GM12878 (cell line): Measurements from ENCODE around the gene TMEM40. TPM values are rescaled to one million over a fixed set of nuclear protein-coding genes. Genes with fewer than 3 reads are reported as not detected.

ENCODE experiments used
- ATAC-seq: fragments of 200-7000 bp; cut with Tn5 transposase; 3 replicates; pipeline ENCODE4 v1.9.1; 2020; ENCODE audit warnings: mild to moderate bottlenecking, moderate library complexity
- BruUV-seq: library from RNA; stranded (reverse); fragments of 400-500 nt; replicated peaks from 2 replicates; lab custom pipeline; 2021; lab: Mats Ljungman, UMichigan
- CTCF ChIA-PET: fragments of 300-600 bp; sonication (Branson Sonifier 250); formaldehyde crosslinking; extraction: SDS; loops from one replicate; lab custom pipeline; 2021; ENCODE audit warnings: inconsistent platforms; lab: Yijun Ruan, JAX
- POLR2A ChIA-PET: fragments of 350-600 bp; formaldehyde crosslinking; extraction: SDS; loops from one replicate; lab custom pipeline; 2021; ENCODE audit warnings: inconsistent platforms; lab: Charles Lee
- RAD21 ChIA-PET: fragments of 300-600 bp; sonication (Branson Sonifier 250); formaldehyde crosslinking; loops from one replicate; lab custom pipeline; 2023; ENCODE audit warnings: antibody characterized with exemption; ENCODE audit not compliant: unreplicated experiment; lab: Charles Lee
- SMC1A ChIA-PET: fragments of 300-600 bp; sonication (Branson Sonifier 250); formaldehyde crosslinking; loops from one replicate; lab custom pipeline; 2023; ENCODE audit not compliant: unreplicated experiment, uncharacterized antibody; lab: Charles Lee
- DNase-seq: peaks from one replicate; pipeline ENCODE4 v3.0.0-alpha.2; 2011; ENCODE audit warnings: low read depth, low spot score
- FAIRE-seq: peaks from 3 replicates; lab custom pipeline; 2011; peaks lifted over from hg19 to GRCh38; lab: Jason Lieb, UNC
- H2AFZ ChIP-seq: 2 replicates; pipeline ENCODE4 v1.6.0; 2011; ENCODE audit warnings: low read depth, low read length, control low read depth; ENCODE audit not compliant: control insufficient read depth
- H3K27ac ChIP-seq: 2 replicates; pipeline ENCODE4 v1.5.1; 2011; ENCODE audit warnings: control low read depth; ENCODE audit not compliant: control insufficient read depth, insufficient read depth
- H3K27me3 ChIP-seq, 2 experiments: replicated peaks in 1 of 2; 2 replicates each; pipeline versions ENCODE4 v1.6.0 to v1.6.1; 2011; ENCODE audit warnings: low read length in 1 of 2; ENCODE audit not compliant: control insufficient read depth in 2 of 2, insufficient read depth in 2 of 2
- H3K36me3 ChIP-seq, 2 experiments: 2 replicates each; pipeline ENCODE4 v1.5.1; 2011; ENCODE audit warnings: low read length in 1 of 2; ENCODE audit not compliant: control insufficient read depth in 2 of 2, insufficient read depth in 2 of 2
- H3K4me1 ChIP-seq: 2 replicates; pipeline ENCODE4 v1.6.1; 2011; ENCODE audit warnings: mild to moderate bottlenecking, low read length, moderate library complexity, mixed read lengths; ENCODE audit not compliant: control insufficient read depth, insufficient read depth
- H3K4me2 ChIP-seq: 2 replicates; pipeline ENCODE4 v1.6.0; 2011; ENCODE audit warnings: control low read depth; ENCODE audit not compliant: control insufficient read depth, insufficient read depth
- H3K4me3 ChIP-seq: fragments of 200-600 bp; sonication (generic); 2 replicates; pipeline ENCODE4 v1.5.1; 2016
- H3K79me2 ChIP-seq: 2 replicates; pipeline ENCODE4 v1.6.0; 2011; ENCODE audit warnings: low read length; ENCODE audit not compliant: control insufficient read depth, insufficient read depth
- H3K9ac ChIP-seq: 2 replicates; pipeline ENCODE4 v1.8.0; 2011; ENCODE audit warnings: low read length, control low read depth, mixed read lengths; ENCODE audit not compliant: control insufficient read depth, insufficient read depth
- H3K9me3 ChIP-seq: replicated peaks from 3 replicates; pipeline ENCODE4 v1.5.1; 2011; ENCODE audit warnings: mild to moderate bottlenecking, low read length; ENCODE audit not compliant: control insufficient read depth, insufficient read depth
- H4K20me1 ChIP-seq: 2 replicates; pipeline ENCODE4 v1.6.0; 2011; ENCODE audit not compliant: control insufficient read depth, insufficient read depth
- ATF2 ChIP-seq: IDR thresholded peaks from 2 replicates; pipeline ENCODE4 v1.6.1; 2012; ENCODE audit warnings: low read length, inconsistent platforms
- JUND ChIP-seq: IDR thresholded peaks from 2 replicates; pipeline ENCODE4 v1.6.1; 2012; ENCODE audit warnings: low read depth, mild to moderate bottlenecking, low read length, improper control_type of control experiment, moderate library complexity
- MYB ChIP-seq: fragments of 150-350 bp; IDR thresholded peaks from 2 replicates; pipeline ENCODE4 v1.6.1; 2014; ENCODE audit warnings: mild to moderate bottlenecking, low read depth, low read length, borderline replicate concordance
- NFYB ChIP-seq: IDR thresholded peaks from 2 replicates; pipeline ENCODE4 v1.6.1; 2011; ENCODE audit warnings: low read depth, mild to moderate bottlenecking, low read length, improper control_type of control experiment, moderate library complexity; ENCODE audit not compliant: insufficient read depth
- WGBS: methylation state at CpG from one replicate; pipeline ENCODE4 v1.1.6; 2016; ENCODE audit warnings: low lambda C conversion rate; ENCODE audit not compliant: insufficient replicate concordance, insufficient coverage; ENCODE audit errors: missing lambda C conversion rate; 5-methylcytosine and 5-hydroxymethylcytosine counted together
- in situ Hi-C: fragments of 300-500 bp; cut with MboI; formaldehyde crosslinking; loops from 9 replicates; pipeline ENCODE4 v1.14.3; 2018; ENCODE audit warnings: mixed read lengths
- intact Hi-C: fragments of 100-400 bp; cut with micrococcal nuclease; formaldehyde crosslinking; loops from one replicate; pipeline ENCODE4 v1.14.2; 2022; ENCODE audit not compliant: unreplicated experiment
- polyA plus RNA-seq, 11 experiments: library from polyadenylated mRNA; depleted of rRNA in 4 of 11; unstranded in 6 of 11; stranded (reverse) in 5 of 11; fragments of >200 nt; fragmentation: Nextera tagmentation in 4 of 11; fragmentation: Illumina TruSeq in 1 of 11; extraction: Ambion mirVana in 4 of 11; extraction: Trizol in 1 of 11; gene quantifications; 1 replicate in 1 of 11; 2 replicates in 10 of 11; pipeline versions ENCODE4 v1.2.1 to v1.2.3, GENCODE V29; 2011 to 2016; ENCODE audit warnings: inconsistent platforms in 2 of 11, missing spikeins in 2 of 11, low read depth in 1 of 11
- total RNA-seq, 4 experiments: library from RNA; depleted of rRNA in 3 of 4; stranded (reverse); fragments of >200 nt in 3 of 4; fragmentation: Illumina TruSeq in 1 of 4; extraction: Trizol in 1 of 4; gene quantifications; 2 replicates each; pipeline versions ENCODE4 v1.2.1 to v1.2.3, GENCODE V29; 2013 to 2021
- TF ChIP-seq, protein P1 (sequence below): fragments of 450-650 bp; conservative IDR thresholded peaks from 2 replicates; pipeline ENCODE4 v1.6.1; 2017; ENCODE audit warnings: mild to moderate bottlenecking, moderate library complexity
- TF ChIP-seq, protein P2 (sequence below): IDR thresholded peaks from 2 replicates; pipeline ENCODE4 v1.6.1; 2012; ENCODE audit warnings: mild to moderate bottlenecking, low read depth, low read length

TMEM40 gene
- total and polyA plus RNA-seq, 10 of the 15 experiments (the other 5 are each of a cell fraction or from before 2014, with no cell fraction given): 0.10 to 0.46 (median 0.27) TPM; not detected in 3

DNA sequence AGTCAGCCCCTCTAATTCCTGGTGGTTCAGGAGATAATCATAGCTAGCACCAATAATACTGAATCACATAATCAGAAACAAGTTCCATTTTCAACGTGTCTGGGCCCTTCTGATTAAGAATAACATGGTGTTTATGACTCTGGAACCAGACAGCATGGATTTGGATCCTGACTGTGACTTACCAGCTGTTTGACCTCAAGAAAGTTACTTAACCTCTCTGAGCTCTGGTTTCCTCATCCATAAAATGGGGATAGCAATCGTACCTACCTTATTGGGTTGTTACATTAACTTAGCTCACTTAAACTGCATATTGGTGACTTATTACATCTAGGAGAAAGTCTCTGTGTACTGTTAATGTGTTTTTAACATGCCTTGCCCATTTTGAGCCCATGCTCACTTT, 10.7 kb upstream of the TMEM40 start (continued):
- TF ChIP-seq, protein P1, sequence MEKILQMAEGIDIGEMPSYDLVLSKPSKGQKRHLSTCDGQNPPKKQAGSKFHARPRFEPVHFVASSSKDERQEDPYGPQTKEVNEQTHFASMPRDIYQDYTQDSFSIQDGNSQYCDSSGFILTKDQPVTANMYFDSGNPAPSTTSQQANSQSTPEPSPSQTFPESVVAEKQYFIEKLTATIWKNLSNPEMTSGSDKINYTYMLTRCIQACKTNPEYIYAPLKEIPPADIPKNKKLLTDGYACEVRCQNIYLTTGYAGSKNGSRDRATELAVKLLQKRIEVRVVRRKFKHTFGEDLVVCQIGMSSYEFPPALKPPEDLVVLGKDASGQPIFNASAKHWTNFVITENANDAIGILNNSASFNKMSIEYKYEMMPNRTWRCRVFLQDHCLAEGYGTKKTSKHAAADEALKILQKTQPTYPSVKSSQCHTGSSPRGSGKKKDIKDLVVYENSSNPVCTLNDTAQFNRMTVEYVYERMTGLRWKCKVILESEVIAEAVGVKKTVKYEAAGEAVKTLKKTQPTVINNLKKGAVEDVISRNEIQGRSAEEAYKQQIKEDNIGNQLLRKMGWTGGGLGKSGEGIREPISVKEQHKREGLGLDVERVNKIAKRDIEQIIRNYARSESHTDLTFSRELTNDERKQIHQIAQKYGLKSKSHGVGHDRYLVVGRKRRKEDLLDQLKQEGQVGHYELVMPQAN: no peak

- Histone ChIP-seq H3K4me2 (no peak overlapping the region), H3K4me3 (no peak overlapping the region), H4K20me1 (no peaks in the 10 kb centered on the region), H3K79me2 (no peaks in the 10 kb centered on the region), H3K27ac (no peak overlapping the region), H3K9me3 (peaks cover 2% of the 10 kb centered on the region; the same call in 2 of the 3 replicates), H3K9ac (no peak overlapping the region), H2AFZ (no peak overlapping the region), H3K4me1 (no peaks in the 10 kb centered on the region), H3K36me3 (no peaks in the 10 kb centered on the region), H3K27me3 (no peaks in the 10 kb centered on the region)
- ChIA-PET SMC1A (no interaction called here), RAD21 (no interaction called here), CTCF (no interaction called here), POLR2A (no interaction called here)
- in situ Hi-C loops (no loop called here), intact Hi-C loops (no loop called here)
- BruUV-seq: no TSS peak
- no peak for FAIRE-seq
- WGBS: 67% methylated on average over 20 of the region's 54 CpGs
- DNase-seq: no peak
- ATAC-seq: no peak
- no peak for TF ChIP-seq MYB
- no peak for TF ChIP-seq JUND
- no peak for TF ChIP-seq ATF2
- TF ChIP-seq, protein P2, sequence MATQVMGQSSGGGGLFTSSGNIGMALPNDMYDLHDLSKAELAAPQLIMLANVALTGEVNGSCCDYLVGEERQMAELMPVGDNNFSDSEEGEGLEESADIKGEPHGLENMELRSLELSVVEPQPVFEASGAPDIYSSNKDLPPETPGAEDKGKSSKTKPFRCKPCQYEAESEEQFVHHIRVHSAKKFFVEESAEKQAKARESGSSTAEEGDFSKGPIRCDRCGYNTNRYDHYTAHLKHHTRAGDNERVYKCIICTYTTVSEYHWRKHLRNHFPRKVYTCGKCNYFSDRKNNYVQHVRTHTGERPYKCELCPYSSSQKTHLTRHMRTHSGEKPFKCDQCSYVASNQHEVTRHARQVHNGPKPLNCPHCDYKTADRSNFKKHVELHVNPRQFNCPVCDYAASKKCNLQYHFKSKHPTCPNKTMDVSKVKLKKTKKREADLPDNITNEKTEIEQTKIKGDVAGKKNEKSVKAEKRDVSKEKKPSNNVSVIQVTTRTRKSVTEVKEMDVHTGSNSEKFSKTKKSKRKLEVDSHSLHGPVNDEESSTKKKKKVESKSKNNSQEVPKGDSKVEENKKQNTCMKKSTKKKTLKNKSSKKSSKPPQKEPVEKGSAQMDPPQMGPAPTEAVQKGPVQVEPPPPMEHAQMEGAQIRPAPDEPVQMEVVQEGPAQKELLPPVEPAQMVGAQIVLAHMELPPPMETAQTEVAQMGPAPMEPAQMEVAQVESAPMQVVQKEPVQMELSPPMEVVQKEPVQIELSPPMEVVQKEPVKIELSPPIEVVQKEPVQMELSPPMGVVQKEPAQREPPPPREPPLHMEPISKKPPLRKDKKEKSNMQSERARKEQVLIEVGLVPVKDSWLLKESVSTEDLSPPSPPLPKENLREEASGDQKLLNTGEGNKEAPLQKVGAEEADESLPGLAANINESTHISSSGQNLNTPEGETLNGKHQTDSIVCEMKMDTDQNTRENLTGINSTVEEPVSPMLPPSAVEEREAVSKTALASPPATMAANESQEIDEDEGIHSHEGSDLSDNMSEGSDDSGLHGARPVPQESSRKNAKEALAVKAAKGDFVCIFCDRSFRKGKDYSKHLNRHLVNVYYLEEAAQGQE: no peak
- 0 out of 2 replicates have a peak, but pooled peaks have one; percentile 1 for TF ChIP-seq NFYB
These were observed 9.8 kb upstream of the TMEM40 start for GRCh38 chr3:12768579-12769527.
